Osteocyte (in vitro differentiated cells): ENCODE measurements around the gene AGMAT. TPM values are rescaled to one million over a fixed set of nuclear protein-coding genes. Genes with fewer than 3 reads are reported as not detected.

Experiments used
- DNase-seq: peaks from one replicate; pipeline ENCODE4 v3.0.0; 2021; ENCODE audit warnings: mixed read lengths; ENCODE audit not compliant: unreplicated experiment; ENCODE audit errors: extremely low spot score
- H3K27ac Mint-ChIP-seq: one replicate; pipeline ENCODE4 v1.8.0; 2021; ENCODE audit warnings: mild to moderate bottlenecking, mixed read lengths; ENCODE audit not compliant: unreplicated experiment
- H3K27me3 Mint-ChIP-seq: one replicate; pipeline ENCODE4 v1.8.0; 2021; ENCODE audit warnings: mixed read lengths; ENCODE audit not compliant: unreplicated experiment
- H3K36me3 Mint-ChIP-seq: one replicate; pipeline ENCODE4 v1.8.0; 2021; ENCODE audit warnings: mixed read lengths; ENCODE audit not compliant: unreplicated experiment
- H3K4me1 Mint-ChIP-seq: one replicate; pipeline ENCODE4 v1.8.0; 2021; ENCODE audit warnings: mixed read lengths; ENCODE audit not compliant: unreplicated experiment
- H3K4me3 Mint-ChIP-seq: one replicate; pipeline ENCODE4 v1.8.0; 2021; ENCODE audit warnings: mild to moderate bottlenecking, moderate library complexity, mixed read lengths; ENCODE audit not compliant: unreplicated experiment
- H3K9me3 Mint-ChIP-seq: one replicate; pipeline ENCODE4 v1.8.0; 2021; ENCODE audit warnings: mixed read lengths; ENCODE audit not compliant: unreplicated experiment
- total RNA-seq: library from RNA; stranded (reverse); gene quantifications from 2 replicates; pipeline ENCODE4 v1.2.1, GENCODE V29; 2021
- TF ChIP-seq, protein P1 (sequence below): fragments of 200-600 bp; sonication (generic); IDR thresholded peaks from 2 replicates; pipeline ENCODE4 v1.5.0; 2021; ENCODE audit warnings: antibody characterized with exemption, mild to moderate bottlenecking, moderate library complexity

The AGMAT gene
- total RNA-seq, 1 donor from 2014 or later, result 0.19 TPM

DNA sequence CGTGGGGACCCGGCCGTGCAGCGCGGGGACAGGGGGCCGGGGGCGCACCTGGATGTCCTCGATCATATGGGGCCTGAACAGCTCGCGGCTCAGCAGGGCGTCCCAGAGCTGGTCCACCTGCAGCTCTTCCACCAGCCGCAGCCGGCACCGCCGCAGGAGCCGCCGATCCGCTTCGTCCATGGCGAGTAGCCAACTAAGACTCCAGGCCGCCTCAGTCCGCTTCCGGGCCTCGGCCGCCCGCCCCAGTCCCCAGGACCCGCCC is 60.9 kb downstream of the AGMAT start, which contains the start of gene CASP9:
CASP9 (minus strand) TSS at position 195 of the 262 bp plus-strand sequence; CDS start at position 180, 15 bp downstream.
- Mint-ChIP-seq H3K27ac (peak within 1 kb of the TSS; percentile 100), H3K36me3 (no peaks in the 10 kb centered on the region), H3K4me1 (peaks cover 36% of the 10 kb centered on the region), H3K27me3 (no peaks in the 10 kb centered on the region), H3K9me3 (no peaks in the 10 kb centered on the region), H3K4me3 (peak within 1 kb of the TSS; percentile 94)
- TF ChIP-seq, protein P1, sequence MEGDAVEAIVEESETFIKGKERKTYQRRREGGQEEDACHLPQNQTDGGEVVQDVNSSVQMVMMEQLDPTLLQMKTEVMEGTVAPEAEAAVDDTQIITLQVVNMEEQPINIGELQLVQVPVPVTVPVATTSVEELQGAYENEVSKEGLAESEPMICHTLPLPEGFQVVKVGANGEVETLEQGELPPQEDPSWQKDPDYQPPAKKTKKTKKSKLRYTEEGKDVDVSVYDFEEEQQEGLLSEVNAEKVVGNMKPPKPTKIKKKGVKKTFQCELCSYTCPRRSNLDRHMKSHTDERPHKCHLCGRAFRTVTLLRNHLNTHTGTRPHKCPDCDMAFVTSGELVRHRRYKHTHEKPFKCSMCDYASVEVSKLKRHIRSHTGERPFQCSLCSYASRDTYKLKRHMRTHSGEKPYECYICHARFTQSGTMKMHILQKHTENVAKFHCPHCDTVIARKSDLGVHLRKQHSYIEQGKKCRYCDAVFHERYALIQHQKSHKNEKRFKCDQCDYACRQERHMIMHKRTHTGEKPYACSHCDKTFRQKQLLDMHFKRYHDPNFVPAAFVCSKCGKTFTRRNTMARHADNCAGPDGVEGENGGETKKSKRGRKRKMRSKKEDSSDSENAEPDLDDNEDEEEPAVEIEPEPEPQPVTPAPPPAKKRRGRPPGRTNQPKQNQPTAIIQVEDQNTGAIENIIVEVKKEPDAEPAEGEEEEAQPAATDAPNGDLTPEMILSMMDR, result no peak
- no peak for DNase-seq

DNA sequence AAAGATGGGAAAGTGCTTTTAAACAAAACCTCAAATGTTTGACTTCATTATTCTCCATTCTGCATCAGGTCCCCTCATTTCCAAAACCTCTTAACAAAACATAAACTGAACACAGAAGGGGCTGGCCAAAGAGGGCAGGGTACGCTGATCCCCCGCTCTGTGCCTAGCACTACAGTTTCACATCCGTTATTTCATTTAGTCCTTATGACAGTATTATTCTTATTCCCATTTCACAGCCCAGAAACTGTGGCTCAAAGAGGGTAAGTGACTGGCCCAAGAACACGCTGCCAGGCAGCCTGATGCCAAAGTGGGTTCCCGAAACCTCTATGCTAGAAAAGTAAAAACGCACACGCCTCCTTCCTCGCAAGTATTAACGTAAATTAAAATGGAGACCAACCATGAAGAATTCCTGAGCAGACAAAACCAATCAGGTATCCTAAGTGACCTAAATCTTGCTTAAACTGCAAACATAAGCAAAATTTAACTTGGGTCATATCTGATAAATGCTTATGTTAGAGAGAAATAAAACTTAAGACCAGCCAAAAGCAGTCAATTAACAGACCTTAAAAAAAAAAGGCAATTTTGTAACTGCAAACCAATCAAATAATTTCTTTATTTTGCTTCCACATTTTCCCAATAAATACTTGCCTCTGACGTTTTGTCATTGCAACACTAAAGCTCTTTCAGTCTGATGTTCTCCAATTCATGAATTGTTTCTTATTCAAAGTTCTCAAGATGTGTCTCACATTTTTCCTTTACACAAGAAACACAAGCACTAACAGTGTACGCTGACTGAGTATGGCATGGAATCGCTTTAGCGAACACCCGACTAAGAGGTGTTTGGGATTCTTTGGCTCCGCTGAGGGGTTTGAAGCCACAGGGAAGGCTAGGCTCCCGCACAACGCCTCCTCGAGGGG is 61.5 kb downstream of the AGMAT start:
- Mint-ChIP-seq H3K27me3 (no peaks in the 10 kb centered on the region), H3K9me3 (no peaks in the 10 kb centered on the region), H3K27ac (peak overlapping the region; percentile 100), H3K4me1 (peaks cover 32% of the 10 kb centered on the region), H3K4me3 (peak overlapping the region; percentile 94), H3K36me3 (peaks cover 2% of the 10 kb centered on the region)
- TF ChIP-seq, protein P1, result no peak
- DNase-seq, result no peak

DNA sequence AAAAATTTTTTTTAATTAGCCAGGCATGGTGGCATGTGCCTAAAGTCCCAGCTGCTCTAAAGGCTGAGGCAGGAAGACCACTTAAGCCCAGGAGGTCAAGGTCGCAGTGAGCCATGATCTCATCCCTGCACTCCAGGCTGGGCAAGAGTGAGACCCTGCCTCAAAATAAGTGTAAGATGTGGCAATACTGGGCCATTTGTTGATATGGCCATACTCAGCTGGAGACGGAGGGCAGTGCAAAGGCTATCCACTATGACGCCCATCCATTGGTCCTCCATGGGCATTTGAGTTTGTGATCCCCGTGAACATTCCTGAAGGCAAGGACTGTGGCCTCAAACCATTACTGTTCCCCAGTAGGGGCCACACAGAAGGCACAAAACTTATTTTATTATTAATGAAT is 62.3 kb downstream of the AGMAT start:
- H3K4me1 Mint-ChIP-seq, result peaks cover 25% of the 10 kb centered on the region
- no peak overlapping the region for H3K27ac Mint-ChIP-seq
- no peak overlapping the region for H3K4me3 Mint-ChIP-seq
- TF ChIP-seq, protein P1, result no peak
- no peaks in the 10 kb centered on the region for H3K9me3 Mint-ChIP-seq
- no peaks in the 10 kb centered on the region for H3K27me3 Mint-ChIP-seq
- no peak for DNase-seq
- peaks cover 2% of the 10 kb centered on the region for H3K36me3 Mint-ChIP-seq

Other genes with a start within 250 kb of the AGMAT start
- 20.3 and 21.9 TPM in 2 replicates for gene EFHD2, start 175.2 kb downstream of the AGMAT start, total RNA-seq
- gene CTRC, start 146.6 kb downstream of the AGMAT start, total RNA-seq, result not detected in 2 replicates
- gene CELA2A, start 128.3 kb downstream of the AGMAT start, total RNA-seq, result not detected in 2 replicates
- not detected in 2 replicates for gene CELA2B, start 108.9 kb downstream of the AGMAT start, total RNA-seq
- 12.6 and 13.8 TPM in 2 replicates for gene CASP9, start 60.8 kb downstream of the AGMAT start, total RNA-seq
- 20.8 and 28.8 TPM in 2 replicates for gene DNAJC16, start 58.2 kb downstream of the AGMAT start, total RNA-seq
- gene DDI2, start 32.4 kb upstream of the AGMAT start, total RNA-seq, result 20.0 and 23.4 TPM in 2 replicates
- gene PLEKHM2, start 99.3 kb upstream of the AGMAT start, total RNA-seq, result 82.0 and 88.1 TPM in 2 replicates
- 1.3 and 2.8 TPM in 2 replicates for gene SLC25A34, start 151.2 kb upstream of the AGMAT start, total RNA-seq
- gene TMEM82, start 157.4 kb upstream of the AGMAT start, total RNA-seq, result not detected in 2 replicates
- 149 and 156 TPM in 2 replicates for gene FBLIM1, start 173.7 kb upstream of the AGMAT start, total RNA-seq
- gene UQCRHL, start 222.6 kb upstream of the AGMAT start, total RNA-seq, result 1.5 and 1.6 TPM in 2 replicates